ENCODE results near the gene FAM53B. TPM values are rescaled to one million over a fixed set of nuclear protein-coding genes. Genes with fewer than 3 reads are reported as not detected.

Gene FAM53B
- total RNA-seq, 1 experiment from 2014 or later: 9.8 TPM

- no peaks in the 10 kb centered on the region for H3K27me3 ChIP-seq (ENCODE audit: insufficient read depth, low read depth)
- H3K4me1 ChIP-seq (replicated peaks; ENCODE audit: insufficient read depth): no peaks in the 10 kb centered on the region
- H3K27ac ChIP-seq: no peak overlapping the region
- ChIA-PET POLR2A (ENCODE audit: unreplicated experiment) (no interaction called here), CTCF (no interaction called here)
- H3K4me3 ChIP-seq: no peak overlapping the region
- no peak for DNase-seq
- no peak overlapping the region for H2AFZ ChIP-seq
- no peaks in the 10 kb centered on the region for H3K36me3 ChIP-seq (ENCODE audit: low read depth)
- no peaks in the 10 kb centered on the region for H3K9me2 ChIP-seq (ENCODE audit: insufficient read depth)
- no peaks in the 10 kb centered on the region for H4K20me1 ChIP-seq (ENCODE audit: insufficient read depth)
- H3K9me3 ChIP-seq (ENCODE audit: insufficient read depth, low read depth): no peaks in the 10 kb centered on the region
- H3K79me2 ChIP-seq (ENCODE audit: low read depth): no peaks in the 10 kb centered on the region
- BruUV-seq (replicated peaks): no TSS peak
- H3K4me2 ChIP-seq: no peak overlapping the region
- TF ChIP-seq CTCF (conservative IDR thresholded peaks at IDR 0.05): no peak
- no peak for TF ChIP-seq EZH2 (IDR thresholded peaks at IDR 0.05; ENCODE audit: low read depth)
- intact Hi-C loops (cut with micrococcal nuclease; ENCODE audit: unreplicated experiment): no loop called here
- H3F3A ChIP-seq (ENCODE audit: insufficient read depth, low read depth): no peaks in the 10 kb centered on the region
Observed at GRCh38 chr10:124695259-124695658, 48.9 kb downstream of the FAM53B start.

GRCh38 chr10:124694481-124695220, 49.5 kb downstream of the FAM53B start:
- Histone ChIP-seq H3K27me3 (ENCODE audit: insufficient read depth, low read depth) (no peaks in the 10 kb centered on the region), H3K4me1 (replicated peaks; ENCODE audit: insufficient read depth) (no peaks in the 10 kb centered on the region), H3K9me2 (ENCODE audit: insufficient read depth) (no peaks in the 10 kb centered on the region), H3K4me2 (no peak overlapping the region), H4K20me1 (ENCODE audit: insufficient read depth) (no peaks in the 10 kb centered on the region), H2AFZ (no peak overlapping the region), H3K36me3 (ENCODE audit: low read depth) (no peaks in the 10 kb centered on the region), H3K4me3 (no peak overlapping the region), H3F3A (ENCODE audit: insufficient read depth, low read depth) (no peaks in the 10 kb centered on the region), H3K79me2 (ENCODE audit: low read depth) (no peaks in the 10 kb centered on the region), H3K9me3 (ENCODE audit: insufficient read depth, low read depth) (no peaks in the 10 kb centered on the region), H3K27ac (no peak overlapping the region)
- ChIA-PET CTCF (no interaction called here), POLR2A (ENCODE audit: unreplicated experiment) (no interaction called here)
- BruUV-seq (replicated peaks): no TSS peak
- TF ChIP-seq CTCF (conservative IDR thresholded peaks at IDR 0.05): no peak
- no peak for TF ChIP-seq EZH2 (IDR thresholded peaks at IDR 0.05; ENCODE audit: low read depth)
- intact Hi-C loops (cut with micrococcal nuclease; ENCODE audit: unreplicated experiment): no loop called here
- no peak for DNase-seq

GRCh38 chr10:124693801-124694416, 50.3 kb downstream of the FAM53B start:
- TF ChIP-seq CTCF (conservative IDR thresholded peaks at IDR 0.05): no peak
- no peak for TF ChIP-seq EZH2 (IDR thresholded peaks at IDR 0.05; ENCODE audit: low read depth)
- POLR2A ChIA-PET (ENCODE audit: unreplicated experiment): no interaction called here
- no peaks in the 10 kb centered on the region for H3K27me3 ChIP-seq (ENCODE audit: insufficient read depth, low read depth)
- H3F3A ChIP-seq (ENCODE audit: insufficient read depth, low read depth): no peaks in the 10 kb centered on the region
- no peaks in the 10 kb centered on the region for H3K9me2 ChIP-seq (ENCODE audit: insufficient read depth)
- no peak overlapping the region for H3K4me3 ChIP-seq
- H4K20me1 ChIP-seq (ENCODE audit: insufficient read depth): no peaks in the 10 kb centered on the region
- H3K27ac ChIP-seq: no peak overlapping the region
- no peak overlapping the region for H2AFZ ChIP-seq
- H3K4me1 ChIP-seq (replicated peaks; ENCODE audit: insufficient read depth): no peaks in the 10 kb centered on the region
- DNase-seq: no peak
- intact Hi-C loops (cut with micrococcal nuclease; ENCODE audit: unreplicated experiment): no loop called here
- no peaks in the 10 kb centered on the region for H3K79me2 ChIP-seq (ENCODE audit: low read depth)
- H3K36me3 ChIP-seq (ENCODE audit: low read depth): no peaks in the 10 kb centered on the region
- BruUV-seq (replicated peaks): no TSS peak
- H3K9me3 ChIP-seq (ENCODE audit: insufficient read depth, low read depth): no peaks in the 10 kb centered on the region
- CTCF ChIA-PET: no interaction called here
- no peak overlapping the region for H3K4me2 ChIP-seq
